ENCODE measurements around the gene RPH3AL.

The RPH3AL gene

GRCh38 chr17:383771-384621 is 31.4 kb upstream of the RPH3AL start:
- no peak for DNase-seq (ENCODE audit: low spot score)

GRCh38 chr17:382644-383533 is 30.3 kb upstream of the RPH3AL start:
- DNase-seq (ENCODE audit: low spot score), result no peak
- TF ChIP-seq CTCF (IDR thresholded peaks at IDR 0.05; ENCODE audit: extremely low read depth, missing control alignments), result no peak

More at GRCh38 chr17:383771-384621, 31.4 kb upstream of the RPH3AL start:
- TF ChIP-seq CTCF (IDR thresholded peaks at IDR 0.05; ENCODE audit: extremely low read depth, missing control alignments), result no peak

GRCh38 chr17:381941-382643 is 29.5 kb upstream of the RPH3AL start:
- no peak for DNase-seq (ENCODE audit: low spot score)
- no peak for TF ChIP-seq CTCF (IDR thresholded peaks at IDR 0.05; ENCODE audit: extremely low read depth, missing control alignments)

- TF ChIP-seq CTCF (IDR thresholded peaks at IDR 0.05; ENCODE audit: extremely low read depth, missing control alignments), result no peak
- no peak for DNase-seq (ENCODE audit: low spot score)
Measured at GRCh38 chr17:381516-381915, 28.9 kb upstream of the RPH3AL start.

GRCh38 chr17:379531-380465 is 27.2 kb upstream of the RPH3AL start:
- no peak for DNase-seq (ENCODE audit: low spot score)
- TF ChIP-seq CTCF (IDR thresholded peaks at IDR 0.05; ENCODE audit: extremely low read depth, missing control alignments), result no peak

GRCh38 chr17:378068-378467 is 25.5 kb upstream of the RPH3AL start:
- DNase-seq (ENCODE audit: low spot score), result no peak
- TF ChIP-seq CTCF (IDR thresholded peaks at IDR 0.05; ENCODE audit: extremely low read depth, missing control alignments), result no peak

All from GM20000 (cell line).